Sigmoid colon (tissue), 7 donors: ENCODE results near the gene DPY19L3. TPM values are rescaled to one million over a fixed set of nuclear protein-coding genes. Genes with fewer than 3 reads are reported as not detected.
"Not testable (repeated sequence)": the region's sequence is repeated elsewhere in the genome, so short reads cannot be mapped to it uniquely, and the experiment has no call there.

ENCODE experiments used
- DNase-seq: peaks from one replicate; pipeline ENCODE4 v3.0.0-alpha.2; 2019
- H3K27ac ChIP-seq, 4 donors: fragments of 200-600 bp; sonication (generic); one replicate each; pipeline ENCODE4 v1.5.1; 2016 to 2019; ENCODE audit warnings: mild to moderate bottlenecking in 1 of 4
- H3K27me3 ChIP-seq, 3 donors: fragments of 200-600 bp; sonication (generic); one replicate each; pipeline ENCODE4 v1.5.1; 2019; ENCODE audit warnings: mild to moderate bottlenecking in 1 of 3
- H3K36me3 ChIP-seq, 4 donors: fragments of 200-600 bp; sonication (generic); one replicate each; pipeline ENCODE4 v1.5.1; 2016 to 2019
- H3K4me1 ChIP-seq, 4 donors: fragments of 200-600 bp; sonication (generic); one replicate each; pipeline ENCODE4 v1.5.1; 2017 to 2019
- H3K4me3 ChIP-seq, 4 donors: fragments of 200-600 bp; sonication (generic); one replicate each; pipeline ENCODE4 v1.5.1; 2017 to 2019; ENCODE audit warnings: mild to moderate bottlenecking in 2 of 4, moderate library complexity in 1 of 4
- H3K9me3 ChIP-seq, 4 donors: fragments of 200-600 bp in 3 of 4; sonication (generic) in 3 of 4; one replicate each; pipeline versions ENCODE4 v1.5.1 to v1.6.1; 2013 to 2019
- CTCF ChIP-seq, 4 experiments: fragments of 450-650 bp in 3 of 4; fragments of 200-600 bp in 1 of 4; IDR thresholded peaks; one replicate each; pipeline ENCODE4 v1.5.1; 2016 to 2019; ENCODE audit warnings: antibody characterized with exemption in 4 of 4, mild to moderate bottlenecking in 3 of 4, moderate library complexity in 2 of 4
- EP300 ChIP-seq, 4 donors: sonication (generic); formaldehyde crosslinking; IDR thresholded peaks; one replicate each; pipeline ENCODE4 v1.6.1; 2017; ENCODE audit warnings: antibody characterized with exemption in 4 of 4
- POLR2A ChIP-seq, 2 donors: fragments of 450-650 bp; IDR thresholded peaks; one replicate each; pipeline ENCODE4 v1.6.1; 2016; ENCODE audit warnings: antibody characterized with exemption in 2 of 2, mild to moderate bottlenecking in 2 of 2, moderate library complexity in 2 of 2
- POLR2AphosphoS5 ChIP-seq, 4 donors: sonication (generic); formaldehyde crosslinking; IDR thresholded peaks; one replicate each; pipeline ENCODE4 v1.6.1; 2017; ENCODE audit warnings: antibody characterized with exemption in 4 of 4
- WGBS, 2 donors: extraction: QIAGEN DNeasy Blood & Tissue Kit; methylation state at CpG; one replicate each; pipeline ENCODE4 v1.1.7; 2013; 5-methylcytosine and 5-hydroxymethylcytosine counted together
- intact Hi-C: fragments of 100-400 bp; cut with DNase I; formaldehyde crosslinking; loops from one replicate; pipeline ENCODE4 v1.15.1; 2023
- polyA plus RNA-seq, 3 donors: library from polyadenylated mRNA; stranded (reverse); fragments of 200-250 nt; gene quantifications; one replicate each; pipeline ENCODE4 v1.2.3, GENCODE V29; 2013
- total RNA-seq, 4 donors: library from RNA; depleted of rRNA; stranded (reverse); fragments of >200 nt; gene quantifications; one replicate each; pipeline ENCODE4 v1.1.0, GENCODE V29; 2016
- donor health status: healthy with polysubstance abuse.
- donor health status: Bipolar disorder and iron deficiency.
- donor health status: healthy.

DPY19L3 gene
- total and polyA plus RNA-seq, 7 donors, result 1.2 to 33.5 (median 11.4) TPM

DNA sequence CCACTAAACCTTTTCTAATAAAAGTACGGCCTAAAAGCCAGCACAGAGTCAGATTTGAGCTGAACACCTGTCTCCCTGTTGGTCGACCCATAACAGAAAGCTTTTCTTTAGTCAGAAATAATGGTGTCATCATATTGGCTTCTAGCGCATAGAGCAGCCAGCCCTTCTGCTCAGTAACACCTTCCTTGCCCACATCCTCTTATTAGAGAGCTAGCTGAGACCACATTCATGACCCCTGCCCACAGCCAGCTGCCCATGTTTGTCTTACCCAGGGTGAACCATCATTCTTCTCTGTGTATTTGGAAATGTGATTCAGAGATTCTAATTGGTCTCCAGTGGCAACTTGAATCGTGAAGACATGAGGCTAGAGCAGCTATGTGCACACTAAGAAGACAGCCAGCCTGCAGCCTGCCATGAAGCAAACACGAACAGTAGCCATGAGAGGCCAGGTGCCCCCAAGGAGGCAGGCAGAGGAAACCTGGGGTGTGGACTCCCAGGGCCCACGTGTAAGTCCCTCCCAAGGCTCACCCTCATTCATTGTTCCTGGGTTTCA is 93.2 kb downstream of the DPY19L3 start:
- H3K27ac ChIP-seq, result no peak overlapping the region
- H3K4me1 ChIP-seq, result no peaks in the 10 kb centered on the region
- H3K4me3 ChIP-seq, result no peak overlapping the region
- intact Hi-C loops, result no loop called here
- H3K36me3 ChIP-seq, result no peaks in the 10 kb centered on the region
- TF ChIP-seq POLR2A (IDR thresholded peaks at IDR 0.05), result no peak
- no peak for TF ChIP-seq POLR2AphosphoS5 (IDR thresholded peaks at IDR 0.05)
- no peak for TF ChIP-seq CTCF (IDR thresholded peaks at IDR 0.05)
- no peak for TF ChIP-seq EP300 (IDR thresholded peaks at IDR 0.05)
- 61 to 64% methylated on average over 6 of the region's 6 CpGs for WGBS, 2 donors
- no peak for DNase-seq
- H3K27me3 ChIP-seq, result no peaks in the 10 kb centered on the region
- H3K9me3 ChIP-seq, result no peaks in the 10 kb centered on the region

DNA sequence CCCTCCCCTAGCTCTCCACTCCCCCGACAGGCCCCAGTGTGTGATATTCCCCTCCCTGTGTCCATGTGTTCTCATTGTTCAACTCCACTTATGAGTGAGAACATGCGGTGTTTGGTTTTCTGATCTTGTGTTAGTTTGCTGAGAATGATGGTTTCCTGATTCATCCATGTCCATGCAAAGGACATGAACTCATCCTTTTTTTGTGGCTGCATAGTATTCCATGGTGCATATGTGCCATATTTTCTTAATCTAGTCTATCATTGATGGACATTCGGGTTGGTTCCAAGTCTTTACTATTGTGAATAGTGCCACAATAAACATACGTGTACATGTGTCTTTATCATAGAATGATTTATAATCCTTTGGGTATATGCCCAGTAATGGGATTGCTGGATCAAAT is 106.9 kb downstream of the DPY19L3 start:
- H3K4me3 ChIP-seq, H3K27ac ChIP-seq, H3K9me3 ChIP-seq, H3K27me3 ChIP-seq, H3K36me3 ChIP-seq, intact Hi-C loops, H3K4me1 ChIP-seq, DNase-seq: not testable (repeated sequence)
- WGBS, 2 donors, result 72 to 91% methylated on average over 4 of the region's 4 CpGs

GRCh38 chr19:32519023-32519422 is 113.5 kb downstream of the DPY19L3 start:
- Histone ChIP-seq H3K27me3 (peaks cover 0 to 8% (median 0%) of the 10 kb centered on the region in 3 donors), H3K36me3 (no peaks in the 10 kb centered on the region), H3K4me1 (no peaks in the 10 kb centered on the region), H3K27ac (no peak overlapping the region), H3K4me3 (no peak overlapping the region), H3K9me3 (no peaks in the 10 kb centered on the region)
- WGBS, 2 donors, result 0 to 43% methylated on average over 1 of the region's 1 CpG
- intact Hi-C loops, result no loop called here
- no peak for DNase-seq
- TF ChIP-seq EP300 (IDR thresholded peaks at IDR 0.05) (no peak), CTCF (IDR thresholded peaks at IDR 0.05) (no peak), POLR2A (IDR thresholded peaks at IDR 0.05) (no peak)

DNA sequence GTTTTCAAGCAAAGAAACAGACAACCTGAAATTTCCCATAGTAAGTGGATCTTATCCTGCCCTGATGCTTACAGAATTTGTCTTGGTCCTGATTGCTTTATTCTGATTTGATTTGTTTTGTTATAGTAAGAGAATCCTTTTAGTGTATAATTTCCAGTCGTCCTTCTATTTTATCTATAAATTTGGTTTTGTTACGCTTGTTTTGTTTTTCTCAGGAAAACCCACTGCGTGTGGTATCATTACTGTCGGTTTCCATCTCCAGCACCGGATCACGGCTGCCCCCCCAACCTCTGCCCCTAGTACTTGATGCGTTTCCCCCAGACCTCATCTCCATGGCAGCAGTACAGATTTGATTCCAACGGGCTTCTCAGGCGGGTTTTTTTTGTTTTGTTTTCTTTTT is 117.4 kb downstream of the DPY19L3 start:
- H3K9me3 ChIP-seq, result no peaks in the 10 kb centered on the region
- no peaks in the 10 kb centered on the region for H3K36me3 ChIP-seq
- no peaks in the 10 kb centered on the region for H3K4me1 ChIP-seq
- no peak overlapping the region for H3K27ac ChIP-seq
- intact Hi-C loops, result no loop called here
- DNase-seq, result no peak
- TF ChIP-seq CTCF (IDR thresholded peaks at IDR 0.05) (no peak), POLR2AphosphoS5 (IDR thresholded peaks at IDR 0.05) (no peak), EP300 (IDR thresholded peaks at IDR 0.05) (no peak)
- no peak overlapping the region for H3K4me3 ChIP-seq
- H3K27me3 ChIP-seq, result peaks cover 0 to 8% (median 0%) of the 10 kb centered on the region in 3 donors
- 86 to 87% methylated on average over 9 of the region's 9 CpGs for WGBS, 2 donors

- DNase-seq, result no peak
- Histone ChIP-seq H3K4me1 (no peaks in the 10 kb centered on the region), H3K9me3 (peaks cover 0 to 5% (median 1%) of the 10 kb centered on the region in 4 donors), H3K36me3 (no peaks in the 10 kb centered on the region), H3K27me3 (peaks cover 0 to 3% (median 0%) of the 10 kb centered on the region in 3 donors), H3K27ac (no peak overlapping the region), H3K4me3 (no peak overlapping the region)
- 93 to 96% methylated on average over 4 of the region's 4 CpGs for WGBS, 2 donors
- TF ChIP-seq POLR2A (IDR thresholded peaks at IDR 0.05) (no peak), POLR2AphosphoS5 (IDR thresholded peaks at IDR 0.05) (no peak), EP300 (IDR thresholded peaks at IDR 0.05) (no peak), CTCF (IDR thresholded peaks at IDR 0.05) (no peak)
- intact Hi-C loops, result no loop called here
Observed at GRCh38 chr19:32526895-32527294, 121.3 kb downstream of the DPY19L3 start.
